Panc1 (cell line): ENCODE data around the gene FAM222B.

Source experiments
- POLR2AphosphoS5 ChIP-seq: IDR thresholded peaks from 2 replicates; pipeline ENCODE4 v1.6.1; 2012; ENCODE audit warnings: mild to moderate bottlenecking, low read depth, low read length, moderate library complexity
- SIN3A ChIP-seq: IDR thresholded peaks from 2 replicates; pipeline ENCODE4 v1.6.1; 2012; ENCODE audit warnings: low read depth, mild to moderate bottlenecking, low read length, moderate library complexity, borderline replicate concordance; ENCODE audit not compliant: insufficient read depth
- TF ChIP-seq, protein P1 (sequence below), 2 experiments: IDR thresholded peaks; 2 replicates each; pipeline ENCODE4 v1.6.1; 2011 to 2012; ENCODE audit warnings: low read depth in 2 of 2, control low read depth in 1 of 2, low read length in 1 of 2, mild to moderate bottlenecking in 1 of 2, moderate library complexity in 1 of 2; ENCODE audit not compliant: insufficient read depth in 1 of 2
- TF ChIP-seq, protein P2 (sequence below): fragments of 450-650 bp; IDR thresholded peaks from 2 replicates; pipeline ENCODE4 v1.5.1; 2017; ENCODE audit warnings: mild to moderate bottlenecking

DNA sequence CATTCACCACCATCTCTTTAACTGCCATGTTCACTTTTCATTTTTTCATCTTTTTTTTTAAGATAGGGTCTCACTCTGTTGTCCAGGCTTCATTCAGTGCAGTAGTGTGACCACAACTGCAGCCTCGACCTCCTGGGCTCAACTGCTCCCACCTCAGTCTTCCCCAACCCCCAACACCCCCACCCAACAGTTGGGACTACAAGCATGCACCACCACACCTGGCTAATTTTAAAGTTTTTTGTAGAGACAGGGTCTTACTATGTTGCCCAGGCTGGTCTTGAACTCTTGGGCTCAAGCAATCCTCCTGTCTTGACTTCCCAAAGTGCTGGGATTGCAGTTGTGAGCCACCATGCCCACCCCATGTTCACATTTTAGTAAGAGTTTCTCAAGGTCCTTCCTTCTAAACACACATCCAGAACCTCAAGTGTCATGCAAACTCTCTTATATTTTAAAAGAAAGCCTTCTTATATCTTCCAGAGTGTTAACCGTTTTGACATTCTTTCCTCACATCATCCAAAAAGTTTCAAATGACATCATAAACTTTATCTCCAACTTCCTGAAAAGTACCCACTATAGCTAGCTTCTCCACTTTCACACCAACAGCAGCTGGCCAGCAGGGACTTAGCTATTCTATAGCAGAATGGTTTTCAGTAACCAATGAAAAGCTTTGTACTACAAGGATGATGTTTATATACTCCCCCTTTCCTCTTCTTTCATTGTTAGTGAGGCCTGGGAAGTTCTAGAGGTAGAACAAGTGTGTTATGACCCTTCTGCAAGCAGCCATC is 49.5 kb downstream of the FAM222B start:
- TF ChIP-seq, protein P1, sequence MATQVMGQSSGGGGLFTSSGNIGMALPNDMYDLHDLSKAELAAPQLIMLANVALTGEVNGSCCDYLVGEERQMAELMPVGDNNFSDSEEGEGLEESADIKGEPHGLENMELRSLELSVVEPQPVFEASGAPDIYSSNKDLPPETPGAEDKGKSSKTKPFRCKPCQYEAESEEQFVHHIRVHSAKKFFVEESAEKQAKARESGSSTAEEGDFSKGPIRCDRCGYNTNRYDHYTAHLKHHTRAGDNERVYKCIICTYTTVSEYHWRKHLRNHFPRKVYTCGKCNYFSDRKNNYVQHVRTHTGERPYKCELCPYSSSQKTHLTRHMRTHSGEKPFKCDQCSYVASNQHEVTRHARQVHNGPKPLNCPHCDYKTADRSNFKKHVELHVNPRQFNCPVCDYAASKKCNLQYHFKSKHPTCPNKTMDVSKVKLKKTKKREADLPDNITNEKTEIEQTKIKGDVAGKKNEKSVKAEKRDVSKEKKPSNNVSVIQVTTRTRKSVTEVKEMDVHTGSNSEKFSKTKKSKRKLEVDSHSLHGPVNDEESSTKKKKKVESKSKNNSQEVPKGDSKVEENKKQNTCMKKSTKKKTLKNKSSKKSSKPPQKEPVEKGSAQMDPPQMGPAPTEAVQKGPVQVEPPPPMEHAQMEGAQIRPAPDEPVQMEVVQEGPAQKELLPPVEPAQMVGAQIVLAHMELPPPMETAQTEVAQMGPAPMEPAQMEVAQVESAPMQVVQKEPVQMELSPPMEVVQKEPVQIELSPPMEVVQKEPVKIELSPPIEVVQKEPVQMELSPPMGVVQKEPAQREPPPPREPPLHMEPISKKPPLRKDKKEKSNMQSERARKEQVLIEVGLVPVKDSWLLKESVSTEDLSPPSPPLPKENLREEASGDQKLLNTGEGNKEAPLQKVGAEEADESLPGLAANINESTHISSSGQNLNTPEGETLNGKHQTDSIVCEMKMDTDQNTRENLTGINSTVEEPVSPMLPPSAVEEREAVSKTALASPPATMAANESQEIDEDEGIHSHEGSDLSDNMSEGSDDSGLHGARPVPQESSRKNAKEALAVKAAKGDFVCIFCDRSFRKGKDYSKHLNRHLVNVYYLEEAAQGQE (IDR thresholded peaks at IDR 0.05; ENCODE audit: insufficient read depth in 1 of 2, low read depth in 2 of 2, low read length in 1 of 2), result no peak
- TF ChIP-seq, protein P2, sequence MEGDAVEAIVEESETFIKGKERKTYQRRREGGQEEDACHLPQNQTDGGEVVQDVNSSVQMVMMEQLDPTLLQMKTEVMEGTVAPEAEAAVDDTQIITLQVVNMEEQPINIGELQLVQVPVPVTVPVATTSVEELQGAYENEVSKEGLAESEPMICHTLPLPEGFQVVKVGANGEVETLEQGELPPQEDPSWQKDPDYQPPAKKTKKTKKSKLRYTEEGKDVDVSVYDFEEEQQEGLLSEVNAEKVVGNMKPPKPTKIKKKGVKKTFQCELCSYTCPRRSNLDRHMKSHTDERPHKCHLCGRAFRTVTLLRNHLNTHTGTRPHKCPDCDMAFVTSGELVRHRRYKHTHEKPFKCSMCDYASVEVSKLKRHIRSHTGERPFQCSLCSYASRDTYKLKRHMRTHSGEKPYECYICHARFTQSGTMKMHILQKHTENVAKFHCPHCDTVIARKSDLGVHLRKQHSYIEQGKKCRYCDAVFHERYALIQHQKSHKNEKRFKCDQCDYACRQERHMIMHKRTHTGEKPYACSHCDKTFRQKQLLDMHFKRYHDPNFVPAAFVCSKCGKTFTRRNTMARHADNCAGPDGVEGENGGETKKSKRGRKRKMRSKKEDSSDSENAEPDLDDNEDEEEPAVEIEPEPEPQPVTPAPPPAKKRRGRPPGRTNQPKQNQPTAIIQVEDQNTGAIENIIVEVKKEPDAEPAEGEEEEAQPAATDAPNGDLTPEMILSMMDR, result no peak
- TF ChIP-seq SIN3A, result no peak
- no peak for TF ChIP-seq POLR2AphosphoS5
